OCI-LY7 (cell line): ENCODE data around the gene SMG9. TPM values are rescaled to one million over a fixed set of nuclear protein-coding genes. Genes with fewer than 3 reads are reported as not detected.

Experiments used
- BruUV-seq: library from RNA; stranded (reverse); fragments of 400-500 nt; replicated peaks from 2 replicates; lab custom pipeline; 2021; lab: Mats Ljungman, UMichigan
- CTCF ChIA-PET: fragments of 300-600 bp; sonication (Branson Sonifier 250); formaldehyde crosslinking; loops from one replicate; lab custom pipeline; 2022; ENCODE audit warnings: antibody characterized with exemption; ENCODE audit not compliant: unreplicated experiment; lab: Charles Lee
- POLR2A ChIA-PET: fragments of 300-600 bp; sonication (Branson Sonifier 250); formaldehyde crosslinking; loops from one replicate; lab custom pipeline; 2022; ENCODE audit warnings: antibody characterized with exemption; lab: Charles Lee
- DNase-seq: peaks from one replicate; pipeline ENCODE4 v3.0.0-alpha.2; 2015; ENCODE audit warnings: low spot score
- H2AFZ ChIP-seq: fragments of 200-600 bp; sonication (generic), shearing (Covaris generic); 2 replicates; pipeline ENCODE4 v1.6.1; 2014; ENCODE audit warnings: mild to moderate bottlenecking, antibody characterized with exemption, low read length, moderate library complexity
- H3K27ac ChIP-seq: fragments of 200-600 bp; sonication (generic); 2 replicates; pipeline ENCODE4 v1.5.1; 2014; ENCODE audit warnings: mixed run types, low read depth, mild to moderate bottlenecking, moderate library complexity, low read length, inconsistent platforms; ENCODE audit not compliant: poor library complexity, severe bottlenecking
- H3K36me3 ChIP-seq: fragments of 200-600 bp; sonication (generic); 2 replicates; pipeline ENCODE4 v1.6.1; 2014; ENCODE audit warnings: mild to moderate bottlenecking, antibody characterized with exemption, low read length, moderate library complexity, mixed read lengths; ENCODE audit not compliant: insufficient read depth
- H3K4me1 ChIP-seq: fragments of 200-600 bp; sonication (generic); 2 replicates; pipeline ENCODE4 v1.5.1; 2014; ENCODE audit warnings: mild to moderate bottlenecking, low read length; ENCODE audit not compliant: insufficient read depth, poor library complexity, severe bottlenecking
- H3K4me2 ChIP-seq: fragments of 200-600 bp; sonication (generic); 2 replicates; pipeline ENCODE4 v1.6.1; 2014; ENCODE audit warnings: mild to moderate bottlenecking, low read length
- H3K4me3 ChIP-seq: fragments of 200-600 bp; sonication (generic); 2 replicates; pipeline ENCODE4 v1.5.1; 2014; ENCODE audit warnings: mild to moderate bottlenecking, low read depth, low read length; ENCODE audit not compliant: poor library complexity, severe bottlenecking
- H3K79me2 ChIP-seq: fragments of 200-600 bp; sonication (generic); 2 replicates; pipeline ENCODE4 v1.6.1; 2016; ENCODE audit warnings: low read depth, mild to moderate bottlenecking, low read length, moderate library complexity, mixed read lengths; ENCODE audit not compliant: insufficient read depth
- H3K9me2 ChIP-seq: fragments of 200-600 bp; sonication (generic); 2 replicates; pipeline ENCODE4 v1.6.1; 2016; ENCODE audit warnings: mild to moderate bottlenecking, low read length, mixed read lengths; ENCODE audit not compliant: insufficient read depth
- H3K9me3 ChIP-seq: fragments of 200-600 bp; sonication (generic); 2 replicates; pipeline ENCODE4 v1.6.1; 2014; ENCODE audit warnings: mild to moderate bottlenecking, mixed run types, low read length, mixed read lengths
- H4K20me1 ChIP-seq: fragments of 200-600 bp; sonication (generic); 2 replicates; pipeline ENCODE4 v1.6.1; 2014; ENCODE audit warnings: mild to moderate bottlenecking, antibody characterized with exemption, low read length, moderate library complexity, mixed read lengths; ENCODE audit not compliant: insufficient read depth
- EZH2phosphoT487 ChIP-seq: fragments of 200-600 bp; sonication (generic); IDR thresholded peaks from 2 replicates; pipeline ENCODE4 v1.6.1; 2018; ENCODE audit warnings: low read depth, borderline replicate concordance, mild to moderate bottlenecking, mixed run types, antibody characterized with exemption, low read length, moderate library complexity, mixed read lengths
- intact Hi-C: fragments of 100-400 bp; cut with micrococcal nuclease; formaldehyde crosslinking; loops from one replicate; pipeline ENCODE4 v1.10.0; 2022; ENCODE audit not compliant: unreplicated experiment
- total RNA-seq, 2 experiments: library from RNA; depleted of rRNA in 1 of 2; stranded (reverse); fragments of >200 nt in 1 of 2; shearing (Covaris generic) in 1 of 2; gene quantifications; 2 replicates each; pipeline ENCODE4 v1.2.3, GENCODE V29; 2014 to 2022
- TF ChIP-seq, protein P1 (sequence below): fragments of 200-600 bp; sonication (generic); conservative IDR thresholded peaks from 2 replicates; pipeline ENCODE4 v1.5.1; 2014; ENCODE audit warnings: mild to moderate bottlenecking, antibody characterized with exemption, low read length, moderate library complexity, mixed read lengths

Gene SMG9
- total RNA-seq, 2 experiments from 2014 or later, result 65.6 to 75.5 TPM

DNA sequence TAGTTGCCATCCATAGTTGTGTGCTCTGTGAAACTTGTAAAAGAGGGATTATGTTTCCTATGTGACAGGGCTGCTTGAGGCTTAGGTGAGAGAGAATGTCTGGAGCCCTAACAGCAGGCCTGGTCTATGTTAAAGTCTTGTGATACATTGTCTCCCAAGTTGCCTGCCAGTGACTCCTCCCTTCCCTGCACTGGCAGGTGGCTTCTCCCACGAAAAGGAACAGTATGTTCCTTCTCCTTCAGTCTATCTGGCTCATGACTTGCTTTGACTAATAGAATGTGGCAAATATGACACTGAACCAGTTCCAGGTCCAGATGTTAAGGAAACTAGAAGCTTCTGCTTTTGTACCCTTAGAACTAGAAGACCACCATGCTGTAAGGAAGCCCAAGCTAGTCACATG, 31.9 kb upstream of the SMG9 start:
- intact Hi-C loops, result no loop called here
- no TSS peak for BruUV-seq
- Histone ChIP-seq H3K9me3 (no peaks in the 10 kb centered on the region), H3K79me2 (no peaks in the 10 kb centered on the region), H3K36me3 (no peaks in the 10 kb centered on the region), H3K9me2 (no peaks in the 10 kb centered on the region), H3K4me3 (no peak overlapping the region), H3K27ac (no peak overlapping the region), H3K4me2 (no peak overlapping the region), H3K4me1 (peaks cover 53% of the 10 kb centered on the region), H4K20me1 (no peaks in the 10 kb centered on the region), H2AFZ (no peak overlapping the region)
- ChIA-PET CTCF (no interaction called here), POLR2A (interaction anchor here (0.7 kb wide), 1 partner anchor 189 kb away, joined by 3 read pairs; no protein-coding TSS in a partner anchor)
- no peak for DNase-seq
- TF ChIP-seq, protein P1, sequence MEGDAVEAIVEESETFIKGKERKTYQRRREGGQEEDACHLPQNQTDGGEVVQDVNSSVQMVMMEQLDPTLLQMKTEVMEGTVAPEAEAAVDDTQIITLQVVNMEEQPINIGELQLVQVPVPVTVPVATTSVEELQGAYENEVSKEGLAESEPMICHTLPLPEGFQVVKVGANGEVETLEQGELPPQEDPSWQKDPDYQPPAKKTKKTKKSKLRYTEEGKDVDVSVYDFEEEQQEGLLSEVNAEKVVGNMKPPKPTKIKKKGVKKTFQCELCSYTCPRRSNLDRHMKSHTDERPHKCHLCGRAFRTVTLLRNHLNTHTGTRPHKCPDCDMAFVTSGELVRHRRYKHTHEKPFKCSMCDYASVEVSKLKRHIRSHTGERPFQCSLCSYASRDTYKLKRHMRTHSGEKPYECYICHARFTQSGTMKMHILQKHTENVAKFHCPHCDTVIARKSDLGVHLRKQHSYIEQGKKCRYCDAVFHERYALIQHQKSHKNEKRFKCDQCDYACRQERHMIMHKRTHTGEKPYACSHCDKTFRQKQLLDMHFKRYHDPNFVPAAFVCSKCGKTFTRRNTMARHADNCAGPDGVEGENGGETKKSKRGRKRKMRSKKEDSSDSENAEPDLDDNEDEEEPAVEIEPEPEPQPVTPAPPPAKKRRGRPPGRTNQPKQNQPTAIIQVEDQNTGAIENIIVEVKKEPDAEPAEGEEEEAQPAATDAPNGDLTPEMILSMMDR, result no peak
- no peak for TF ChIP-seq EZH2phosphoT487

DNA sequence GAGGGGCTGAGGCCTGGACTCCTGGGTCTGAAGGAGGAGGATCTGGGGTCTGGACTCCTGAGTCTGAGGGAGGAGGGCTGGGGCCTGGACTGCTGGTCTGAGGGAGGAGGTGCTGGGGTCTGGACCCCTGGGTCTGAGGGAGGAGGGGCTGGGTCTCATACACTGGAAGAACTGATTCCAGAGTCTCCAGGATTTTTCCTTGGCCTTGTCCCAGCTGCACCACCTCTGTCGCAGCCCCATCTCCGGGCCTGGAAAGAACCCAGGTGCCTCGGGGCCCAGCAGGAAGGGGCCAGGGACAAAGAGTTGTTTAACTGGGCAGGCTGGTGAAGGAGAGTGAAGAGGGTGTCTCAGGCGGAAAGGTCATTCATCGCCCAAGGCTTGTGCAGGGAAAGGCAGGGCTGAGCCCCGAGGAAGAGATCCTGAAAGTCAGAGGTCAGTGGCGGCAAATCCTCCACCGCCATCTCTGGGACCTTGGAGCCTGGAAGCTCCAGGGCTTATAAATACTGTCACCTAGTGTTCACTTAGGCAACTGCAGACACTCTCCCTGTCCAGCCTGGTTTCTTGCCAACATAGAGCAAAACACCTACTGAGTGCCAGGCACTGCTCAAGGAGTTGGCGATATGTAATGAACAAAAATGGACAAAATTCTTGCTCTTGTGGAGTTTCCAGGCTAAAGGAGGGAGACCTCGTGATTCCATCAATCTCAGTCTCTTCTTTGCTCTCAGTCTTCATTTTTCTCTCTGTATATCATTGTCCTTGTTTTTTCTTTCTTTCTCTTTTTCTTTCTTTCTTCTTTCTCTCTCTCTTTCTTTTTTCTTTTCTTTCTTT, 30.4 kb upstream of the SMG9 start:
- BruUV-seq, result no TSS peak
- H3K4me3 ChIP-seq, result peak overlapping the region; percentile 56
- H2AFZ ChIP-seq, result peak overlapping the region; percentile 81; the same call in 1 of the 2 replicates
- ChIA-PET CTCF (no interaction called here), POLR2A (interaction anchor here (1.6 kb wide), 1 partner anchor 30 kb away, joined by 4 read pairs; the partner anchor contains the start of gene SMG9)
- peak; percentile 86 for DNase-seq
- H3K27ac ChIP-seq, result peak overlapping the region; percentile 98
- H3K9me2 ChIP-seq, result no peaks in the 10 kb centered on the region
- TF ChIP-seq, protein P1, result peak; percentile 97
- TF ChIP-seq EZH2phosphoT487, result no peak
- H3K4me2 ChIP-seq, result peak overlapping the region; percentile 77
- intact Hi-C loops, result loop anchor here (1.0 to 2.0 kb wide), 3 partner anchors 19 to 188 kb away; partner anchors contain the start of genes IRGQ and ZNF576
- H4K20me1 ChIP-seq, result no peaks in the 10 kb centered on the region
- peaks cover 6% of the 10 kb centered on the region; the same call in 1 of the 2 replicates for H3K79me2 ChIP-seq
- H3K36me3 ChIP-seq, result no peaks in the 10 kb centered on the region
- peaks cover 53% of the 10 kb centered on the region for H3K4me1 ChIP-seq
- no peaks in the 10 kb centered on the region for H3K9me3 ChIP-seq
